ENCODE results near the gene WAS.
"Not testable (repeated sequence)": the region's sequence is repeated elsewhere in the genome, so short reads cannot be mapped to it uniquely, and the experiment has no call there.

Gene WAS

GRCh38 chrX:48663241-48663640, 20.4 kb upstream of the WAS start:
- no peak overlapping the region for H3K27ac ChIP-seq
- TF ChIP-seq CTCF (conservative IDR thresholded peaks at IDR 0.05) (no peak), ZFX (IDR thresholded peaks at IDR 0.05) (no peak)

- H3K27ac ChIP-seq: no peak overlapping the region
- TF ChIP-seq CTCF (conservative IDR thresholded peaks at IDR 0.05) (no peak), ZFX (IDR thresholded peaks at IDR 0.05) (no peak)
Measured at GRCh38 chrX:48664156-48664555, 19.4 kb upstream of the WAS start.

GRCh38 chrX:48665991-48666390, 17.6 kb upstream of the WAS start:
- TF ChIP-seq CTCF (conservative IDR thresholded peaks at IDR 0.05): no peak
- no peak for TF ChIP-seq ZFX (IDR thresholded peaks at IDR 0.05)
- H3K27ac ChIP-seq: no peak overlapping the region

GRCh38 chrX:48666649-48667048, 16.9 kb upstream of the WAS start:
- no peak overlapping the region for H3K27ac ChIP-seq
- TF ChIP-seq CTCF (conservative IDR thresholded peaks at IDR 0.05) (no peak), ZFX (IDR thresholded peaks at IDR 0.05) (no peak)

GRCh38 chrX:48667509-48667908, 16.1 kb upstream of the WAS start:
- no peak overlapping the region for H3K27ac ChIP-seq
- no peak for TF ChIP-seq CTCF (conservative IDR thresholded peaks at IDR 0.05)

GRCh38 chrX:48668187-48668586, 15.4 kb upstream of the WAS start:
- not testable (repeated sequence) for H3K27ac ChIP-seq

GRCh38 chrX:48676106-48676892, 7.3 kb upstream of the WAS start:
- no peak for TF ChIP-seq CTCF (conservative IDR thresholded peaks at IDR 0.05)
- no peak for TF ChIP-seq ZFX (IDR thresholded peaks at IDR 0.05)
- peak overlapping the region; percentile 88 for H3K27ac ChIP-seq

- peak overlapping the region; percentile 88 for H3K27ac ChIP-seq
- TF ChIP-seq ZFX (IDR thresholded peaks at IDR 0.05): no peak
- TF ChIP-seq CTCF (conservative IDR thresholded peaks at IDR 0.05): no peak
Measured at GRCh38 chrX:48676893-48677270, 6.7 kb upstream of the WAS start.
